Epithelial cell of esophagus (primary cell): ENCODE results near the gene CYP27A1.
A peak's percentile ranks its signal among the peaks of the same experiment; 100 is the strongest.

Experiments
- DNase-seq: peaks from one replicate; pipeline ENCODE4 v3.0.0; 2010; ENCODE audit warnings: low read depth
- H3K4me3 ChIP-seq: 2 replicates; pipeline ENCODE4 v1.5.1; 2011; ENCODE audit warnings: mild to moderate bottlenecking, low read length, control low read depth
- CTCF ChIP-seq: IDR thresholded peaks from 2 replicates; pipeline ENCODE4 v1.5.1; 2011; ENCODE audit warnings: low read depth, mild to moderate bottlenecking, low read length, control low read depth, inconsistent platforms; ENCODE audit not compliant: insufficient read depth; ENCODE audit errors: missing control alignments

The CYP27A1 gene

GRCh38 chr2:218815649-218816048 lies 33.7 kb downstream of the CYP27A1 start:
- no peak for DNase-seq
- no peak for TF ChIP-seq CTCF
- H3K4me3 ChIP-seq: no peak overlapping the region

GRCh38 chr2:218816561-218817011 lies 34.6 kb downstream of the CYP27A1 start:
- H3K4me3 ChIP-seq: no peak overlapping the region
- no peak for TF ChIP-seq CTCF
- DNase-seq: no peak

- H3K4me3 ChIP-seq: no peak overlapping the region
- TF ChIP-seq CTCF: no peak
- DNase-seq: no peak
These were observed 37.1 kb downstream of the CYP27A1 start for GRCh38 chr2:218819093-218819492.

GRCh38 chr2:218820746-218821369 lies 38.9 kb downstream of the CYP27A1 start:
- TF ChIP-seq CTCF: no peak
- H3K4me3 ChIP-seq: no peak overlapping the region
- no peak for DNase-seq

GRCh38 chr2:218821605-218822211 lies 39.8 kb downstream of the CYP27A1 start:
- DNase-seq: no peak
- no peak overlapping the region for H3K4me3 ChIP-seq
- no peak for TF ChIP-seq CTCF

GRCh38 chr2:218822622-218823021 lies 40.7 kb downstream of the CYP27A1 start:
- no peak overlapping the region for H3K4me3 ChIP-seq
- DNase-seq: no peak
- no peak for TF ChIP-seq CTCF

- DNase-seq: peak; percentile 64
- no peak overlapping the region for H3K4me3 ChIP-seq
- no peak for TF ChIP-seq CTCF
These were observed 41.4 kb downstream of the CYP27A1 start for GRCh38 chr2:218823196-218823855.
